ENCODE data around the gene MAFB.

The MAFB gene

GRCh38 chr20:40720826-40721225, 31.8 kb upstream of the MAFB start:
- no peak for DNase-seq (ENCODE audit: low spot score)
- in situ Hi-C loops (cut with MboI; ENCODE audit: low pct_unique_long_range_greater_than_20kb, low sequenced_read_pairs, unreplicated experiment): no loop called here
- no peak for TF ChIP-seq CTCF (IDR thresholded peaks at IDR 0.05; ENCODE audit: extremely low read depth, insufficient read depth, missing control alignments)

GRCh38 chr20:40720099-40720498, 31.1 kb upstream of the MAFB start:
- in situ Hi-C loops (cut with MboI; ENCODE audit: low pct_unique_long_range_greater_than_20kb, low sequenced_read_pairs, unreplicated experiment): no loop called here
- no peak for DNase-seq (ENCODE audit: low spot score)
- TF ChIP-seq CTCF (IDR thresholded peaks at IDR 0.05; ENCODE audit: extremely low read depth, insufficient read depth, missing control alignments): no peak

- DNase-seq (ENCODE audit: low spot score): no peak
- in situ Hi-C loops (cut with MboI; ENCODE audit: low pct_unique_long_range_greater_than_20kb, low sequenced_read_pairs, unreplicated experiment): no loop called here
- TF ChIP-seq CTCF (IDR thresholded peaks at IDR 0.05; ENCODE audit: extremely low read depth, insufficient read depth, missing control alignments): no peak
Observed at GRCh38 chr20:40718982-40719729, 30.1 kb upstream of the MAFB start.

GRCh38 chr20:40718214-40718977, 29.4 kb upstream of the MAFB start:
- in situ Hi-C loops (cut with MboI; ENCODE audit: low pct_unique_long_range_greater_than_20kb, low sequenced_read_pairs, unreplicated experiment): no loop called here
- TF ChIP-seq CTCF (IDR thresholded peaks at IDR 0.05; ENCODE audit: extremely low read depth, insufficient read depth, missing control alignments): no peak

GRCh38 chr20:40717343-40717865, 28.4 kb upstream of the MAFB start:
- in situ Hi-C loops (cut with MboI; ENCODE audit: low pct_unique_long_range_greater_than_20kb, low sequenced_read_pairs, unreplicated experiment): no loop called here
- DNase-seq (ENCODE audit: low spot score): no peak
- TF ChIP-seq CTCF (IDR thresholded peaks at IDR 0.05; ENCODE audit: extremely low read depth, insufficient read depth, missing control alignments): no peak

More at GRCh38 chr20:40718214-40718977, 29.4 kb upstream of the MAFB start:
- DNase-seq (ENCODE audit: low spot score): no peak

- in situ Hi-C loops (cut with MboI; ENCODE audit: low pct_unique_long_range_greater_than_20kb, low sequenced_read_pairs, unreplicated experiment): no loop called here
- no peak for TF ChIP-seq CTCF (IDR thresholded peaks at IDR 0.05; ENCODE audit: extremely low read depth, insufficient read depth, missing control alignments)
- no peak for DNase-seq (ENCODE audit: low spot score)
Observed at GRCh38 chr20:40715491-40715890, 26.5 kb upstream of the MAFB start.
